ENCODE data around the gene SIN3B.

GRCh38 chr19:16850133-16850532 is 20.9 kb downstream of the SIN3B start:
- TF ChIP-seq CTCF (conservative IDR thresholded peaks at IDR 0.05 in 1 of 2, IDR thresholded peaks at IDR 0.05 in 1 of 2; ENCODE audit: extremely low read depth in 1 of 2, insufficient read depth in 1 of 2, low read depth in 1 of 2, low read length in 2 of 2): no peak
- no peak for TF ChIP-seq EZH2 (IDR thresholded peaks at IDR 0.05; ENCODE audit: borderline replicate concordance, low read length)
